ENCODE results near the gene ARPC2. TPM values are rescaled to one million over a fixed set of nuclear protein-coding genes. Genes with fewer than 3 reads are reported as not detected.

Gene ARPC2
- total and polyA plus RNA-seq, 2 experiments from 2014 or later, result 312 to 436 TPM

DNA sequence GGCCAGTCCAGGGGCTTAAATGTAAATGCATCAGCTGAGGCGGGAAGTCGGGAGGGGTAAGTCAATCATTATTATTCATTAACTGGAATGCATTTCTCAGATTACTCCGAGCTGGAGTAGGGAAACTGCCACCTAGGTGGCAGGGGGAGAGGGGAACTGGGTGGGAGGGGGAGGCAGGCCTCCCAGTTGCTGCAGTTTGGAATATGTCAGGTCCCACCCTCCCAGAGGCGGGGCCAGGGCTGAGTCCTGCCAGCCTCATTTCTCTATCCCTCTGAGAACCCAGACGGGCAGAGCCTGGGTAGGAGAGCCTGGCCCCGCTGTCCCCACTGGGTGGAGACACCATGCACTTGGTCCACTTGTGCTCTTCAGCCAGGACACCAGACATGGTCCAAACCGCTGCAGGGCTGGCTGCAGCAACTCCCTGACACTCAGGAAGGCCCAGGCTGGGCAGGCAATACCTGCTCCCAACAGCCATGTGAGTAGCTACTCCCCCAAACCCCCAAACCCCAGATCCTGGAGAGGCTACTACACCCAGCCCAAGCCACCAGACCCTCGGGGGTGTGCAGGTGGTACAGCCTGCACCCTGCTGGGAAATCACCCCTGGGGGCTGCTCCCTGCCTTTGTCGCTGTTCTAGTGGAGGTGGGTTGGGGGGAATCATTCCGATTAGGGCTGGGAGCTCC is 43.9 kb downstream of the ARPC2 start, which contains the start of gene GPBAR1:
Gene GPBAR1 (plus strand): TSS at position 274 of the 681 bp plus-strand sequence. CDS start 1,710 bp downstream, outside the sequence.
- Histone ChIP-seq H2AFZ (no peak within 1 kb of the TSS), H3K27me3 (no peaks in the 10 kb centered on the region), H3K79me2 (peaks cover 5% of the 10 kb centered on the region), H3K4me3 (no peak within 1 kb of the TSS), H3K9me2 (replicated peaks; ENCODE audit: insufficient read depth) (no peaks in the 10 kb centered on the region), H3K4me2 (peak within 1 kb of the TSS; percentile 57), H3K27ac (peak within 1 kb of the TSS; percentile 89), H3K36me3 (replicated peaks; ENCODE audit: insufficient read depth, low read depth) (peaks cover 3% of the 10 kb centered on the region), H4K20me1 (ENCODE audit: insufficient read depth, poor library complexity, severe bottlenecking) (no peaks in the 10 kb centered on the region), H3K9me3 (ENCODE audit: low read depth) (no peaks in the 10 kb centered on the region), H3K4me1 (ENCODE audit: insufficient read depth) (peaks cover 54% of the 10 kb centered on the region)
- TF ChIP-seq, protein P1, sequence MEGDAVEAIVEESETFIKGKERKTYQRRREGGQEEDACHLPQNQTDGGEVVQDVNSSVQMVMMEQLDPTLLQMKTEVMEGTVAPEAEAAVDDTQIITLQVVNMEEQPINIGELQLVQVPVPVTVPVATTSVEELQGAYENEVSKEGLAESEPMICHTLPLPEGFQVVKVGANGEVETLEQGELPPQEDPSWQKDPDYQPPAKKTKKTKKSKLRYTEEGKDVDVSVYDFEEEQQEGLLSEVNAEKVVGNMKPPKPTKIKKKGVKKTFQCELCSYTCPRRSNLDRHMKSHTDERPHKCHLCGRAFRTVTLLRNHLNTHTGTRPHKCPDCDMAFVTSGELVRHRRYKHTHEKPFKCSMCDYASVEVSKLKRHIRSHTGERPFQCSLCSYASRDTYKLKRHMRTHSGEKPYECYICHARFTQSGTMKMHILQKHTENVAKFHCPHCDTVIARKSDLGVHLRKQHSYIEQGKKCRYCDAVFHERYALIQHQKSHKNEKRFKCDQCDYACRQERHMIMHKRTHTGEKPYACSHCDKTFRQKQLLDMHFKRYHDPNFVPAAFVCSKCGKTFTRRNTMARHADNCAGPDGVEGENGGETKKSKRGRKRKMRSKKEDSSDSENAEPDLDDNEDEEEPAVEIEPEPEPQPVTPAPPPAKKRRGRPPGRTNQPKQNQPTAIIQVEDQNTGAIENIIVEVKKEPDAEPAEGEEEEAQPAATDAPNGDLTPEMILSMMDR (IDR thresholded peaks at IDR 0.05; ENCODE audit: poor library complexity), result peak; percentile 8
- TF ChIP-seq EZH2phosphoT487 (IDR thresholded peaks at IDR 0.05; ENCODE audit: low read depth, severe bottlenecking, unreplicated experiment), result no peak
- DNase-seq (ENCODE audit: low spot score), result peak; percentile 67
- WGBS (ENCODE audit: low lambda C conversion rate, missing lambda C conversion rate), result 41% methylated on average over 9 of the region's 10 CpGs

DNA sequence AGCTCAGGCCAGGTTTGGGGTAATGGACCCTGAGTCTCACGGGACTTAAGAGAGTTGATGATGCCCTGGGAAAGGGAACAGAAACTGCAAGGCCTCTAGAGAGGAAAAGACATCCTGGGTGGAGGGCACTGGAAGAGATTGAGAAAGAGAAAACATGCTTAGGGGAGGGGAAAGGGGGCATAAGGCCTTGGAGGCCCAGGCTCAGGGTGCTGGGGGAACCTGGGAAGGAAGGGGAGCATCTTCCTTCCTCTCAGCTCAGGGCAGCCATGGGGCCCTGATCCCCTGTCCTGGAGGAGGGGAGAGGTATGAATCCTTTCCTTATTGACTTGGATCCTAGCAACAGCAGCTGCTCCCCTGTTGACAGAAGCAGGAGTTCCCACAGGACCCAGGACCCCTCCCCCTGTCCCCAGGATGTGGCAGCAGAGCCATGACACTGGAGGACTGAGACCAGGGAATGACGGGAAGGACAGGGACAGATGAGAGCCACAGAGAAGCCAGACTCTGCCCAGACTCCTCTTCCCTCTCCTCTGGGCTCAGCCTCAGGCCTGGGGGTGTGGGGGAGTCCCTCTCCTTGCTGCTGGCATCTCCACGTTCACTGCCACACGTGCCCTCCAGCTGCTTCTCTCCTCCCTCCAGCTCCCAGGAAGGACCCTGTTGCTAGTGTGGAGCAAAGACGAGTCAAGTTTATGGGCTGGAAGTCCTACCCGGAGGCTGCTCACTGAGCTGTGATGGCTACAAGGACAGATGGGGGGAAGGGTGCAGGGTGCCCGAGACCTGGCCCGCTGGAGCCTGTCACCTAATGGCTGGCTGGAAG is 44.6 kb downstream of the ARPC2 start:
- no peaks in the 10 kb centered on the region for H3K36me3 ChIP-seq (replicated peaks; ENCODE audit: insufficient read depth, low read depth)
- H3K9me3 ChIP-seq (ENCODE audit: low read depth), result no peaks in the 10 kb centered on the region
- 45% methylated on average over 8 of the region's 8 CpGs for WGBS (ENCODE audit: low lambda C conversion rate, missing lambda C conversion rate)
- peak overlapping the region; percentile 89 for H3K27ac ChIP-seq
- no peak overlapping the region for H2AFZ ChIP-seq
- no peaks in the 10 kb centered on the region for H4K20me1 ChIP-seq (ENCODE audit: insufficient read depth, poor library complexity, severe bottlenecking)
- peak overlapping the region; percentile 57 for H3K4me2 ChIP-seq
- TF ChIP-seq, protein P1 (IDR thresholded peaks at IDR 0.05; ENCODE audit: poor library complexity), result no peak
- TF ChIP-seq EZH2 (IDR thresholded peaks at IDR 0.05; ENCODE audit: borderline replicate concordance) (no peak), EZH2phosphoT487 (IDR thresholded peaks at IDR 0.05; ENCODE audit: low read depth, severe bottlenecking, unreplicated experiment) (no peak)
- no peaks in the 10 kb centered on the region for H3K27me3 ChIP-seq
- peaks cover 5% of the 10 kb centered on the region for H3K79me2 ChIP-seq
- H3K4me1 ChIP-seq (ENCODE audit: insufficient read depth), result peaks cover 54% of the 10 kb centered on the region
- peak; percentile 53 for DNase-seq (ENCODE audit: low spot score)
- H3K9me2 ChIP-seq (replicated peaks; ENCODE audit: insufficient read depth), result no peaks in the 10 kb centered on the region
- H3K4me3 ChIP-seq, result no peak overlapping the region

DNA sequence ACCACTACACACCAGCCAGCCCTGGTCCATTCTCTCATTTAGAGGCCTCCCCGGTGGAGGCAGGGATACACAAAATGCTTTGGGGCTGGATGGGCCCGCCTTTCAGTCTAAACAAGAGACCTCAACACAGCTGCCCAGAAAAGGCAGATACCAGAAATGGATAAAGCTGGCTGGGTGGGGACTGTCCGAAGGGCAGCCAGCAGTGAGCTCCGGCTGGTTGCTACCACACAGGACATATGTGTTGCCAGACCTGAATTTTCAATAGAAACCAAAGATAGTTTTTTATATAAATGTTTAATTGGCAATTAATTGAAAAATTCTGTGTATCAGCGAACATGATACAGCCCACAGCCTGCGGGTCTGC is 45.2 kb downstream of the ARPC2 start:
- 76% methylated on average over 6 of the region's 6 CpGs for WGBS (ENCODE audit: low lambda C conversion rate, missing lambda C conversion rate)
- Histone ChIP-seq H3K4me3 (no peak overlapping the region), H3K27ac (peak overlapping the region; percentile 89)

More for the DNA sequence above, 45.2 kb downstream of the ARPC2 start:
- Histone ChIP-seq H3K27me3 (no peaks in the 10 kb centered on the region), H3K4me1 (ENCODE audit: insufficient read depth) (peaks cover 54% of the 10 kb centered on the region), H3K4me2 (peak overlapping the region; percentile 57), H2AFZ (no peak overlapping the region), H3K9me2 (replicated peaks; ENCODE audit: insufficient read depth) (no peaks in the 10 kb centered on the region), H3K9me3 (ENCODE audit: low read depth) (no peaks in the 10 kb centered on the region), H3K36me3 (replicated peaks; ENCODE audit: insufficient read depth, low read depth) (no peaks in the 10 kb centered on the region), H3K79me2 (peaks cover 7% of the 10 kb centered on the region), H4K20me1 (ENCODE audit: insufficient read depth, poor library complexity, severe bottlenecking) (no peaks in the 10 kb centered on the region)
- no peak for TF ChIP-seq EZH2phosphoT487 (IDR thresholded peaks at IDR 0.05; ENCODE audit: low read depth, severe bottlenecking, unreplicated experiment)
- no peak for TF ChIP-seq EZH2 (IDR thresholded peaks at IDR 0.05; ENCODE audit: borderline replicate concordance)
- TF ChIP-seq, protein P1 (IDR thresholded peaks at IDR 0.05; ENCODE audit: poor library complexity), result no peak
- DNase-seq (ENCODE audit: low spot score), result peak; percentile 12

All from hepatocyte (in vitro differentiated cells).